HG03103 (cell line): ENCODE results near the gene RPIA.
"Not testable (repeated sequence)": the region's sequence is repeated elsewhere in the genome, so short reads cannot be mapped to it uniquely, and the experiment has no call there.

Experiments used
- ATAC-seq: cut with Tn5 transposase; IDR thresholded peaks from one replicate; pipeline ENCODE4 v1.9.1; 2021; ENCODE audit warnings: low read depth; ENCODE audit not compliant: unreplicated experiment

RPIA gene

GRCh38 chr2:88729061-88729745 is 37.7 kb downstream of the RPIA start:
- ATAC-seq, result no peak

DNA sequence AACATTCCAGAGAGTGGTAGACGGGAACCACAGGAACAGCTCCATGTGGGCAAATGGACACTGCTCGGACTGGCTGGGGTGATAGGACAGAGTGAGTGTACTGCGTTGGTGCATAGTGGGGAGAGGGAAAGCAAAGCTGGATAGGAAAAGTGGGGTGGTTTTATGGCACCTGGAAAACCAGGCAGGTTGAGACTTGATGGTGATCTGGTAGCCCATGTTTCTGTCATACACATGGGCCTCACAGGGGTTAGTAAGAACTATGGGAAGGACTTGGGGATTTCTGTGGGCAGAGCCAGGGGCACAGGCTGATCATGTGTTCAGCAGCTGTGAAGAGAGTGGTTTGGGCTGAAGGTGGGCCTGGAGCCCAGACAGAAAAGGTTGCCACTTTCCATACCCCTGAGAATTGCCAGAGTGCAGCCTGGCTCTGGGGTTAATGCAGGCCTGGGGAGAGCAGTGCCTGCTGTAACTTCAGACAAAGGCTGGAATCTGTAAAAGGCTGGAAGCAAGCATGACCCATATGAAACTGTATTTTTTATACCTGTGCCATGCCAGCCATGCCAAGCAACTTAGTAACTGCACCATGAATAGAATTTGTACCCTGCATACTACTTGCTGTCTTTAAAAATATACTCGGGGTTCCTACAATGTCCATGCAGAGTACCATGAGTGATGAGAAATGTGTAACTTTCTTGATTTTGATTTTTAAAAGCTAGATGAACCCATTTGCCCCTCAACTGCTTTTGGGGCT is 41.9 kb downstream of the RPIA start:
- no peak for ATAC-seq

DNA sequence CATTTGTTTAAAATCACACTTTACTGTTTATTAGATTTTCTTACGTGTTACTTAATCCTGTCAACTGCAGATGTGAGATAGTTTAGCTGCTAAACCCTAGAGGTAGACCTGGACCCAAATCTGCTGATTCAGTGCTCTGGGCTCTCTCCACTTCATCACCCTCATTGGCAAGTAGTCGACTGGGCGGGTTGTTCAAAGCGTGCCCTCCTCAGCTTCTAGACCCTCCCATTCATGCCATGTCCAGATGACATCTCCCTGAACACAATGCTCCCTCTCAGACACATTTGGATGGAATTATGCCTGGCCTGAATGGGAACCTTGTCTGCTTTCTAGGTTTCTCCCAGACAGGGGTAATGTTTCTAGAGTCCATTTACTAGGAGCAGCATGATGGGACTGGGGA is 43.7 kb downstream of the RPIA start:
- no peak for ATAC-seq

- ATAC-seq, result no peak
Observed at GRCh38 chr2:88735853-88736252, 44.4 kb downstream of the RPIA start.

- ATAC-seq, result no peak
Observed at GRCh38 chr2:88736437-88736836, 45.0 kb downstream of the RPIA start.

GRCh38 chr2:88737385-88737784 is 45.9 kb downstream of the RPIA start:
- ATAC-seq, result no peak

DNA sequence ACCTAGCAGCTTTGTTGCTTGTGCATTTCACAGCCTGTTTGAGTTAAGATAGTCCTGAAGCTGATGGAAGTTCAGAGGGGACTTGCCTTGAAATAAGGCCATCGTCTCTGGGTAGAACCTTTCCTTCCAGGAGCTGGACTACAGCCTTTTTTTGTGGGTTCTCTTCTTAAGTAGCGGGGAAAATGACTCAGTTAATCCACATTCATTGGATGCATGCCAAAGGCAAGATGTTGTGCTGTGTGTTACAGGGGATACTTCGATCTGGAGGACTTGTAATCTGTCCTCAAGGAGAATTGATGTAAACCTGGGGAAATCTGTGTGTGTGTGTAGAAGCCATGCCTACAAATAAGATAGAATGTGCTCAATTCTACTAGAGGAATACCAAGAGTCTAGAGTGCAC is 46.8 kb downstream of the RPIA start:
- ATAC-seq, result no peak

GRCh38 chr2:88739985-88740600 is 48.6 kb downstream of the RPIA start:
- peak; percentile 75 for ATAC-seq

GRCh38 chr2:88746929-88747490 is 55.5 kb downstream of the RPIA start:
- no peak for ATAC-seq

GRCh38 chr2:88747990-88748389 is 56.5 kb downstream of the RPIA start:
- no peak for ATAC-seq

GRCh38 chr2:88751768-88752167 is 60.3 kb downstream of the RPIA start:
- no peak for ATAC-seq

DNA sequence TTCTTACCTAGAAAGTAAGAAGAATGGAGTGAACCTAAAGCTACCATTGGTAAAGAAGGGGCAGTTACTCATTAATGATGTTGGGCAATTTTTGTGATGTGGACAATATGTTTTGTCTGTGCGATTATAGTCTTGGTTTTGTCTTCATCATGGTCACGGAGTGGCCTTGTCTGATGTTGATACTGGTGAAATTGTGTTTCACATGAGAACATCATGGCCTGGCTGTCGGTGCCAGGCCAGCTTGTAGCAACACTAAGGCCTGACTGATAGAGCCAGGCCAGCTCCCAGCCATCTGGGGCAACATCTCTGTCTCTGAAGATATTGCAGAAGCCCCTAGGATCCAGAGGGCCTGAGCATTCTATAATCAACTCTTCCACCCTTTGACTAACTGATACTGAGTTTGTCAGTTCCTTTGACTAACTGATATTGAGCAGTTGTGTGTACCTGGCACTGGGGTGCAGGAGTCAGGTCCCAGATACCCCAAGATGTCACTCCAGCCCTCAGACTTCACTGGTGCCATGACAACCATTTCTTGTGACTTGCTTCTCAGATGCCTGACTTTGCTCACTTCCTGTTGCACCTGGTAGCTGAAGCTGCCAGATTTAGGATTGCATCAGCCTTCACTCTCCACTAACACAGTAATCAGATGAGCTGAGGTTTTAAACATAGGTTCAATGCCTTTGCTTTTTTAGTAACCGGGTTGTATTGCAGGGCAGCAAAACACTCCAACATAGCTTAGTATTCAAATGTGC is 62.5 kb downstream of the RPIA start:
- ATAC-seq, result peak; percentile 89

- peak; percentile 39 for ATAC-seq
Observed at GRCh38 chr2:88754585-88755320, 63.3 kb downstream of the RPIA start.

GRCh38 chr2:88755836-88756235 is 64.4 kb downstream of the RPIA start:
- ATAC-seq, result no peak

DNA sequence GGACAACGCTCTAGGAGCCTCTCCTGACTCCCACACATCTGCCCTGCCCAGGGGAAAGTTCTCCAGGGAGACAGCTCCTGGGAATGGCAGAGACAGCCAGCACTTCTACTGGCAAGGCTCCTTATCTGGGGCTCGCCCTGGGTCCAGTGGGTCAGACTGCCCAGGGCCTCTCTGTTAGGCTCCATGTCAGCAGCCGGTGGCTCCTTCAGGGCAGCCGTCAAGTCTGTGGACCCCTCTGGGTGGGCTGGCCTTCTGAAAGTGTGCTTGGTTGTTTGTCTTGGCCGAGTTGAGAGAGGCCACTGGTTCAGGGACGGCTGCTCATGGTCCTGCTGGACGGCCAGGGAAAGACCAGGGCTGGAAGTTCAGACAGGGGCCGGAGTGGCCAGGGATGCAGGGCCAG is 65.6 kb downstream of the RPIA start:
- no peak for ATAC-seq

DNA sequence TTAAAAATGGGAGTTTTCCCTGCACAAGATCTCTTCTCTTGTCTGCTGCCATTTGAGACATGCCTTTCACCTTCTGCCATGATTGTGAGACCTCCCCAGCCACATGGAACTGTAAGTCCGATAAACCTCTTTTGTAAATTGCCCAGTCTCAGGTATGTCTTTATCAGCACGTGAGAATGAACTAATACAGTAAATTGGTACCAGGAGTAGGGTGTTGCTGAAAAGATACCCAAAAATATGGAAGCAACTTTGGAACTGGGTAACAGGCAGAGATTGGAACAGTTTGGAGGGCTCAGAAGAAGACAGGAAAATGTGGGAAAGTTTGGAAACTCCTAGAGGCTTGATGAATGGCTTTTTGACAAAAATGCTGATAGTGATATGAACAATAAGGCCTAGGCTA is 67.2 kb downstream of the RPIA start:
- ATAC-seq, result not testable (repeated sequence)

DNA sequence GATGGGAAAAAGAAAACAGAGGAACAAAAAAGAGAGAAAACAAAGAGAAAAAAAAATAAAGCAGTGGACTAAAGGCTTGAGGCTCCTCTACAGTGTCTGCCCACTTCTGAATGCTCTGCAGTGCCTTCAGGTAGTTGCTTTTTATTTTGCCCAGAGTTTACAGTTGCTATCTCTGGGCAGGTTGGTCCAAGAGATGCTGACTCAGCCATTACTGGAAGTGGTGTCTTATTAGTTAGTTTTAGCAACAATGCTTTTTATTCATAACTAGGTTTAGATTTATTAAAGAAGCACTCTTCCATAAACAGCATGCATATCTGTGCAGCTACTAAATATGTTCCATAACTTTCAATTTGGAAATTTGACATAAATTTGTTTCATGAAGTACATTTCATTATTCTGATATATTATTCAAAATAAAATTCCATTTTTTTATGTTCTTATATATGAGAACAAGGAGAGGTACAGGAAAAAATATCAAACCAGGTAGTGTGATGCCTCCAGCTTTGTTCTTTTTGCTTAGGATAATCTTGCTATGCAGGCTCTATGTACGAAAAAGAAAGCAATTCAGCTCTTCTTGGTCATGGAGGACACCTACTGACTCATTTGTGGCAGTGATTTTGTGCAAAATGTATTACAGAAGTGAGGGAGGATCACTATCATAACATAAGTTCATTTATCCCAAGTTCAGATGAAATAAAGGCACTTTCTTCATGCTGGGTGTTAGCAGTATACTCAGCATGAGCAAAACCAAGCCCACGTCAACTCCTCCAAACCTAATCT is 69.5 kb downstream of the RPIA start:
- no peak for ATAC-seq

DNA sequence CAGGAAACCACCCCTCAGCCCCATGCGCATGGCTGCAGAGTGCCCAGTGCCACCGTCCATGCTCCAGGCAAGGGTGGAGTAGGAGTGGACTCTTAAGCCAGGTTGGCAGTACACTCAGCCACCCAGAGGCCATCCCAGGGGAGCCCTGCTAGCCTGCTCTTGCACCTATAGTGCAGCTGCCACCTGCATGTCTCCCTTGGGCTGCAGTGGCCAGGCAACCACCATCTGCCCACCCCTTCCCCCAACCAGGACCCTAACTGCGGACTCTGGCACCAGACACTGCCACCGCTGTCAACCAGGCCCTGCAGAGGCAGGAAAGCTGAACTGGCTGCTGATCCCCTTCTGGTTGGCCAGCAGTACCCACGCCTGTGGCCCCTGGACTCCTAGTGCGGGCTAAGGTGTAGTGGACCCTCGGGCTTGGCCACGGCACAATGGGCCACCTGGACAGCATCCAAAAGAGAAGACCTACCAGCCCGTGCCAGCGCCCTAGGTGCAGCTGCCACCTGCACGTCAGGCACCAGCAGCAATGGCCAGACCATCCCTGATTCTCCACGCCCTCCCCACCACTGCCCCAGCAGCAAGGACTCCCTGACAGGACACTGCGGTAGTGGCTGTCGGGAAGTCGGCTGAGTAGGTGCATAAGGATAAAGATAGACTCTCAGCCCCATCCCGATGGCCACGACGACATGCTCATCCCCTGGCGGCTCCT is 72.8 kb downstream of the RPIA start:
- ATAC-seq, result no peak

- no peak for ATAC-seq
Observed at GRCh38 chr2:88764850-88765153, 73.3 kb downstream of the RPIA start.
